MM.1S (cell line): ENCODE data around the gene OGFRL1.

Source experiments
- DNase-seq: peaks from one replicate; pipeline ENCODE4 v3.0.0-alpha.2; 2015
- H2AFZ ChIP-seq: fragments of 300-600 bp; sonication (generic); 2 replicates; pipeline ENCODE4 v1.6.0; 2016; ENCODE audit warnings: antibody characterized with exemption, low read length
- H3F3A ChIP-seq: fragments of 300-600 bp; sonication (generic); 2 replicates; pipeline ENCODE4 v1.6.1; 2016; ENCODE audit warnings: mild to moderate bottlenecking, antibody characterized with exemption, low read length, moderate library complexity, mixed read lengths; ENCODE audit not compliant: insufficient read depth
- H3K27ac ChIP-seq: fragments of 300-600 bp; sonication (generic); 2 replicates; pipeline ENCODE4 v1.5.1; 2016; ENCODE audit warnings: mild to moderate bottlenecking, low read length
- H3K27me3 ChIP-seq: fragments of 300-600 bp; sonication (generic); replicated peaks from 2 replicates; pipeline ENCODE4 v1.6.0; 2016; ENCODE audit warnings: low read length; ENCODE audit not compliant: insufficient read depth
- H3K36me3 ChIP-seq: fragments of 300-600 bp; sonication (generic); replicated peaks from 2 replicates; pipeline ENCODE4 v1.6.1; 2016; ENCODE audit warnings: mild to moderate bottlenecking, low read length, mixed read lengths; ENCODE audit not compliant: insufficient read depth
- H3K4me1 ChIP-seq: fragments of 300-600 bp; sonication (generic); 2 replicates; pipeline ENCODE4 v1.6.1; 2016; ENCODE audit warnings: low read length, mixed read lengths
- H3K4me2 ChIP-seq: fragments of 300-600 bp; sonication (generic); 2 replicates; pipeline ENCODE4 v1.6.0; 2016; ENCODE audit warnings: low read depth, low read length
- H3K4me3 ChIP-seq: fragments of 300-600 bp; sonication (generic); 2 replicates; pipeline ENCODE4 v1.5.1; 2016; ENCODE audit warnings: low read length, mixed read lengths
- H3K79me2 ChIP-seq: fragments of 300-600 bp; sonication (generic); 2 replicates; pipeline ENCODE4 v1.6.1; 2016; ENCODE audit warnings: mixed run types, low read length, mixed read lengths
- H3K9ac ChIP-seq: fragments of 300-600 bp; sonication (generic); 2 replicates; pipeline ENCODE4 v1.6.1; 2016; ENCODE audit warnings: low read length, mixed read lengths
- H3K9me2 ChIP-seq: fragments of 300-600 bp; sonication (generic); replicated peaks from 2 replicates; pipeline ENCODE4 v1.6.1; 2016; ENCODE audit warnings: mild to moderate bottlenecking, low read length, mixed read lengths; ENCODE audit not compliant: insufficient read depth
- H3K9me3 ChIP-seq: fragments of 300-600 bp; sonication (generic); replicated peaks from 2 replicates; pipeline ENCODE4 v1.6.1; 2016; ENCODE audit warnings: mild to moderate bottlenecking, low read length, mixed read lengths; ENCODE audit not compliant: insufficient read depth
- H4K20me1 ChIP-seq: fragments of 300-600 bp; sonication (generic); 2 replicates; pipeline ENCODE4 v1.6.1; 2016; ENCODE audit warnings: mild to moderate bottlenecking, low read length, moderate library complexity, mixed read lengths; ENCODE audit not compliant: insufficient read depth
- EZH2 ChIP-seq: fragments of 300-600 bp; sonication (generic); optimal IDR thresholded peaks from 2 replicates; pipeline ENCODE3; 2017; ENCODE audit warnings: low read depth, mild to moderate bottlenecking, antibody characterized with exemption, low read length, mixed read lengths
- EZH2phosphoT487 ChIP-seq: fragments of 300-600 bp; sonication (generic); IDR thresholded peaks from 2 replicates; pipeline ENCODE4 v1.6.1; 2018; ENCODE audit warnings: antibody characterized with exemption, low read length
- TF ChIP-seq, protein P1 (sequence below): fragments of 300-600 bp; sonication (generic); IDR thresholded peaks from 2 replicates; pipeline ENCODE4 v1.5.1; 2016; ENCODE audit warnings: antibody characterized with exemption, low read length, mixed read lengths

The OGFRL1 gene

GRCh38 chr6:71292001-71292400 is 3.4 kb downstream of the OGFRL1 start:
- H3K4me2 ChIP-seq: no peak overlapping the region
- H3K9ac ChIP-seq: no peak overlapping the region
- H3K36me3 ChIP-seq: peaks cover 3% of the 10 kb centered on the region; the same call in 1 of the 2 replicates
- H4K20me1 ChIP-seq: no peaks in the 10 kb centered on the region
- H3F3A ChIP-seq: peaks cover 15% of the 10 kb centered on the region
- no peak overlapping the region for H3K27ac ChIP-seq
- H3K79me2 ChIP-seq: peaks cover 36% of the 10 kb centered on the region
- no peak for DNase-seq
- H3K4me1 ChIP-seq: peaks cover 31% of the 10 kb centered on the region
- no peaks in the 10 kb centered on the region for H3K9me3 ChIP-seq
- TF ChIP-seq, protein P1, sequence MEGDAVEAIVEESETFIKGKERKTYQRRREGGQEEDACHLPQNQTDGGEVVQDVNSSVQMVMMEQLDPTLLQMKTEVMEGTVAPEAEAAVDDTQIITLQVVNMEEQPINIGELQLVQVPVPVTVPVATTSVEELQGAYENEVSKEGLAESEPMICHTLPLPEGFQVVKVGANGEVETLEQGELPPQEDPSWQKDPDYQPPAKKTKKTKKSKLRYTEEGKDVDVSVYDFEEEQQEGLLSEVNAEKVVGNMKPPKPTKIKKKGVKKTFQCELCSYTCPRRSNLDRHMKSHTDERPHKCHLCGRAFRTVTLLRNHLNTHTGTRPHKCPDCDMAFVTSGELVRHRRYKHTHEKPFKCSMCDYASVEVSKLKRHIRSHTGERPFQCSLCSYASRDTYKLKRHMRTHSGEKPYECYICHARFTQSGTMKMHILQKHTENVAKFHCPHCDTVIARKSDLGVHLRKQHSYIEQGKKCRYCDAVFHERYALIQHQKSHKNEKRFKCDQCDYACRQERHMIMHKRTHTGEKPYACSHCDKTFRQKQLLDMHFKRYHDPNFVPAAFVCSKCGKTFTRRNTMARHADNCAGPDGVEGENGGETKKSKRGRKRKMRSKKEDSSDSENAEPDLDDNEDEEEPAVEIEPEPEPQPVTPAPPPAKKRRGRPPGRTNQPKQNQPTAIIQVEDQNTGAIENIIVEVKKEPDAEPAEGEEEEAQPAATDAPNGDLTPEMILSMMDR: no peak
- no peak for TF ChIP-seq EZH2phosphoT487
- TF ChIP-seq EZH2: no peak
- H3K4me3 ChIP-seq: no peak overlapping the region
- H3K27me3 ChIP-seq: no peaks in the 10 kb centered on the region
- no peaks in the 10 kb centered on the region for H3K9me2 ChIP-seq
- no peak overlapping the region for H2AFZ ChIP-seq

DNA sequence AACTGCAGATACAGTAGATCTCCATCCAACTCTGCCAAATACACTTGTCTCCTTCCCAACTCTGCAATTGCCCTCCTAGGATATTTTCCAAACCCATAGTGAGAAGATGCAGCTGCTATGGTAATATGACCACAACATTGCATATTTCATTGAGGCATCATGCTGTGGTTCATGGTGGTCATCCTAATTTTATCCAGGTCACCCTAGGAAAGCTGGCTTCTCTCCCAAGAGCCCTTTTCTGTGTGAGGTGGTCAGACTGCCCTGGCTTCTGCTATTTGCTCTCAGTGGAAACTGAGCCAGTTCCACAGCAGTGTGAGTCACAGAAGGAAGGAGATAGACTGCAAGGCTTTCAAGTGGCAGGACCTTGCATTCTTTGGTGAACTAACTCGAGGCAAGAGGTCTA is 5.5 kb downstream of the OGFRL1 start:
- no peak for DNase-seq
- H3K79me2 ChIP-seq: peaks cover 35% of the 10 kb centered on the region

DNA sequence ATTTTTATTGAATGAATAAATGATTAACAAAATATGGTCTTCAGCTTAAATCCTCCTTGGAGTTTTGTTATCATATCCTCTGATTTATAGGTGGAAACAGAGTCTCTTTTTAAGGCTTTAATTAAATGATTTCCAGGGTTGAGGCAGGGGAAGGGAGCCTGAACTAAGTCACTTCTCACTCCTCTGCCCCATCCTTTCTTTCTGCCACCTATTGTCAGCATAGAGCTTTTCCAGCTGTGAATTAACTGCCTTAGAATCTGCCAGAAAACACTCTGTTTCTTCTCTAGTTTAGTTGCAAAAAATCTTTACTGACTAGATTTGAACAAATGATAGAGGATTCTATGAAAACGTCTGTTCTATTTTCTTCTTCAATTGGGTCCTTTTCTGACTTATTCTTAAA is 9.8 kb downstream of the OGFRL1 start:
- H3K79me2 ChIP-seq: no peaks in the 10 kb centered on the region
- H3K36me3 ChIP-seq: peaks cover 7% of the 10 kb centered on the region; the same call in 1 of the 2 replicates
- no peak overlapping the region for H3K27ac ChIP-seq
- no peak for TF ChIP-seq EZH2phosphoT487
- no peak for TF ChIP-seq EZH2
- TF ChIP-seq, protein P1: no peak
- no peak overlapping the region for H3K9ac ChIP-seq
- no peak for DNase-seq
- H3F3A ChIP-seq: no peaks in the 10 kb centered on the region
- H2AFZ ChIP-seq: no peak overlapping the region
- no peaks in the 10 kb centered on the region for H3K9me3 ChIP-seq
- no peaks in the 10 kb centered on the region for H3K27me3 ChIP-seq
- no peak overlapping the region for H3K4me3 ChIP-seq
- no peak overlapping the region for H3K4me2 ChIP-seq
- no peaks in the 10 kb centered on the region for H3K9me2 ChIP-seq
- no peaks in the 10 kb centered on the region for H3K4me1 ChIP-seq
- no peaks in the 10 kb centered on the region for H4K20me1 ChIP-seq

More for the DNA sequence above, 5.5 kb downstream of the OGFRL1 start:
- TF ChIP-seq, protein P1: no peak
- TF ChIP-seq EZH2phosphoT487: no peak
- TF ChIP-seq EZH2: no peak
- Histone ChIP-seq H3F3A (no peaks in the 10 kb centered on the region), H3K4me1 (peaks cover 22% of the 10 kb centered on the region; the same call in 1 of the 2 replicates), H3K4me2 (no peak overlapping the region), H2AFZ (no peak overlapping the region), H3K36me3 (peaks cover 3% of the 10 kb centered on the region; the same call in 1 of the 2 replicates), H4K20me1 (no peaks in the 10 kb centered on the region), H3K27me3 (no peaks in the 10 kb centered on the region), H3K9me2 (no peaks in the 10 kb centered on the region), H3K27ac (no peak overlapping the region), H3K4me3 (no peak overlapping the region), H3K9me3 (no peaks in the 10 kb centered on the region), H3K9ac (no peak overlapping the region)
